NT2/D1 (cell line): Measurements from ENCODE around the gene ZNRF2.

ENCODE experiments used
- DNase-seq: peaks from one replicate; pipeline ENCODE4 v3.0.0-alpha.2; 2011; ENCODE audit warnings: low read depth, low spot score
- H3K27me3 ChIP-seq: 2 replicates; pipeline ENCODE4 v1.6.0; 2011; ENCODE audit warnings: mild to moderate bottlenecking; ENCODE audit not compliant: insufficient read length, insufficient read depth
- H3K36me3 ChIP-seq: 2 replicates; pipeline ENCODE4 v1.6.1; 2011; ENCODE audit warnings: mild to moderate bottlenecking, low read length, mixed read lengths; ENCODE audit not compliant: insufficient read depth, insufficient read length
- H3K4me1 ChIP-seq: 2 replicates; pipeline ENCODE4 v1.5.1; 2011; ENCODE audit not compliant: insufficient read depth, insufficient read length
- H3K4me3 ChIP-seq: 2 replicates; pipeline ENCODE4 v1.5.1; 2011; ENCODE audit warnings: low read depth; ENCODE audit not compliant: insufficient read length
- H3K9ac ChIP-seq: 2 replicates; pipeline ENCODE4 v1.6.0; 2011; ENCODE audit warnings: low read depth; ENCODE audit not compliant: insufficient read length
- H3K9me3 ChIP-seq: 2 replicates; pipeline ENCODE4 v1.5.1; 2011; ENCODE audit warnings: mild to moderate bottlenecking, low read length; ENCODE audit not compliant: insufficient read depth
- SUZ12 ChIP-seq: IDR thresholded peaks from 2 replicates; pipeline ENCODE4 v1.6.1; 2011; ENCODE audit not compliant: insufficient read length, insufficient read depth; ENCODE audit errors: extremely low read depth
- YY1 ChIP-seq: IDR thresholded peaks from 2 replicates; pipeline ENCODE4 v1.6.1; 2011; ENCODE audit not compliant: insufficient read length, insufficient read depth
- ZNF274 ChIP-seq: IDR thresholded peaks from 2 replicates; pipeline ENCODE4 v1.6.1; 2011; ENCODE audit warnings: mild to moderate bottlenecking, low read depth, low read length

The ZNRF2 gene

DNA sequence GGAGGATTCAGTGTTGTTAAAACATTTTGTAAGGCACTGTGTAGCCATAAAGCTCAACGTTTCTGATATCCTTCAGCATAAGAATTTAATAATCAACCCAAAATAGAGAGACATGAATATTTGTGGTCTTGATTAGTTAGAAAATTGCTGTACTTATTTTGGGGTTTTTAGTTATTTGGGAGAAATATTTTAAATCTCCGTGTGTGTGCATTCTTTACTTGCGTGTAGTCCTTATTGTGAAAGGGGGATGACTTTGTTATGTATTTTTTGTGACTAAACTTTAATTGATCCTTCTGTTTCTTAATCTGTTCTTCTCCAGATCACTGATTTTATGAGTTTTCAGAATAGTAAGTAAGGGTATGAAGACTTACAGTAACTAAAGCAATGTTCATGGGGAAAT is 81.2 kb downstream of the ZNRF2 start:
- Histone ChIP-seq H3K4me1 (no peaks in the 10 kb centered on the region), H3K4me3 (no peak overlapping the region), H3K36me3 (no peaks in the 10 kb centered on the region), H3K9me3 (no peaks in the 10 kb centered on the region), H3K27me3 (no peaks in the 10 kb centered on the region), H3K9ac (no peak overlapping the region)
- TF ChIP-seq YY1 (no peak), SUZ12 (no peak), ZNF274 (no peak)
- no peak for DNase-seq

DNA sequence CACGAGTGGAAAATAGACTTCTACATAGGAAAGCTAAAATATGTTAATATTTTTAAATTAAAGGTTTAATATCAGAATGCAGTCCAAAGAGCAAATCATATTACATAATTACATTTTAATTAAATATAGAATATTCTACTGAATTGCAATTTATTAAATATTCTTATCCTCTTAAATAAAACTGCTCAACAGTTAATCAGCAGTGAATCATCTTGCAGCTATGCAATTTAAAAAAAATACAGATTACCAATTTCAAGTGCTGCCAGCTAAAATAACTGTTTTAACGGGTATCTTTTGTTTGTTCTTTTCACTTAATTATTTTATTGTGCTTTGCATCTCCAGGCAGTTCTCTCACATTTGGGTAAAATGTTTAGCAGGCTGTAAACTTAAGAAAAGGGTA is 82.2 kb downstream of the ZNRF2 start:
- Histone ChIP-seq H3K27me3 (no peaks in the 10 kb centered on the region), H3K4me1 (no peaks in the 10 kb centered on the region), H3K9ac (no peak overlapping the region), H3K9me3 (no peaks in the 10 kb centered on the region), H3K4me3 (no peak overlapping the region), H3K36me3 (peaks cover 3% of the 10 kb centered on the region)
- no peak for DNase-seq
- no peak for TF ChIP-seq SUZ12
- no peak for TF ChIP-seq YY1
- no peak for TF ChIP-seq ZNF274

DNA sequence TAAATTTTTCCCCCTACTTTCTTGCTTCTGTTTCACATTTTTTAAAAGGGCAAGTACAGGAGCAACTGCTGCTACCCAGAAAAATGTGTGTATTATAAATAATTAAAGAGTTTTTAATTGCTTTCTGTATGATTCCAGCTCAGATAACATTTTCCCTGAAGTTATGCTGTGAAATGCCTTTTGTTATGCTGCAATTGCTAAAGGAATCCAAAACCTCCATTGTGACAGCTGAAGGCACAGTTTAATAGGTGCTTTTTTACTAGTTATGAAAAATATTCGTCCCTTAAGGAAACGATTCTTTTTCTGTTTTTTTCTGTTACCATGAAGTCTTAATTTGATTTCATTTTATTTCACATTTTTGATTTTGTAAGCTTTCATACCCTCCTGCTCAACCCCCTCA is 83.2 kb downstream of the ZNRF2 start:
- TF ChIP-seq YY1 = no peak
- no peak for TF ChIP-seq SUZ12
- no peak for TF ChIP-seq ZNF274
- H3K4me1 ChIP-seq = no peaks in the 10 kb centered on the region
- no peaks in the 10 kb centered on the region for H3K9me3 ChIP-seq
- H3K9ac ChIP-seq = no peak overlapping the region
- peaks cover 9% of the 10 kb centered on the region for H3K36me3 ChIP-seq
- no peak overlapping the region for H3K4me3 ChIP-seq
- no peaks in the 10 kb centered on the region for H3K27me3 ChIP-seq
- no peak for DNase-seq

DNA sequence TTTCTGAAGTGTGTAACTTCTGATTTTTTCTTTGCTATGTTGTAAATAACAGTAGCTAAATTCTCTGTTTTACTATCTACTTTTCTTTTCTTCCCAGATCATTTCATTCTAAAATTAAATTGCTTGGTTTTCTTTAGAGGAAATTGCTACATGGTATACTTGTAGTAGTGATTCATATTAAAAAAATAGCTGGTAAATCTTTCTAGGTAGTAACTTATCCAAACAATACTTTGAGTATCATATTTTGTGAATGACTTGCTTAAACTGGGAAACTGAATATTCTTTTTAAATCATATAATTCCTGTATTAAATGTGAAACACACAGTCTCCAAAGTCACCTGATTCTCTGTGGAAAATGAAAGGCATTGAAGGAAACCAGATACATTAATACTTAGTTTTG is 85.5 kb downstream of the ZNRF2 start:
- no peaks in the 10 kb centered on the region for H3K9me3 ChIP-seq
- no peak overlapping the region for H3K4me3 ChIP-seq
- DNase-seq = no peak
- peaks cover 9% of the 10 kb centered on the region for H3K36me3 ChIP-seq
- no peak overlapping the region for H3K9ac ChIP-seq
- no peak for TF ChIP-seq YY1
- TF ChIP-seq SUZ12 = no peak
- no peak for TF ChIP-seq ZNF274
- no peaks in the 10 kb centered on the region for H3K27me3 ChIP-seq
- H3K4me1 ChIP-seq = no peaks in the 10 kb centered on the region

DNA sequence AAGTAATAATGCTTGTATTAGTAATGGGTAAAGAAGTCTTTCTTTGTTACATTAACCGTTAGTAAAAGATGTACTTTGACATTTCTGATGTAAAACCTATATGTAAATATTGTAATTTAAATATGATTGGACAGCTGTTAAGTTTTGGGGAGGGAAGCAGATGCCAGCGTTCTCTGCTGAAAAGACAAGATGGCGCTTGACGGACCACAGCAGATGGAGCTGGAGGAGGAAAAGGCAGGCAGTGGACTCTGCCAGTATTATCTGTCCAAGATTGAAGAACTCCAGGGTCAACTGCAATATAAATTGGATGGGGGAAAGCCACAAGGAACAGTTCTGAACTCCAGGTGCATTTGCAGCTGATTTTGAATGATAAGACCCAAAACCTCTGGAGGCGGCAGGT is 86.9 kb downstream of the ZNRF2 start:
- Histone ChIP-seq H3K27me3 (no peaks in the 10 kb centered on the region), H3K36me3 (peaks cover 9% of the 10 kb centered on the region), H3K9ac (no peak overlapping the region), H3K4me1 (no peaks in the 10 kb centered on the region), H3K4me3 (no peak overlapping the region), H3K9me3 (no peaks in the 10 kb centered on the region)
- TF ChIP-seq YY1 (no peak), SUZ12 (no peak), ZNF274 (no peak)
- DNase-seq = no peak

DNA sequence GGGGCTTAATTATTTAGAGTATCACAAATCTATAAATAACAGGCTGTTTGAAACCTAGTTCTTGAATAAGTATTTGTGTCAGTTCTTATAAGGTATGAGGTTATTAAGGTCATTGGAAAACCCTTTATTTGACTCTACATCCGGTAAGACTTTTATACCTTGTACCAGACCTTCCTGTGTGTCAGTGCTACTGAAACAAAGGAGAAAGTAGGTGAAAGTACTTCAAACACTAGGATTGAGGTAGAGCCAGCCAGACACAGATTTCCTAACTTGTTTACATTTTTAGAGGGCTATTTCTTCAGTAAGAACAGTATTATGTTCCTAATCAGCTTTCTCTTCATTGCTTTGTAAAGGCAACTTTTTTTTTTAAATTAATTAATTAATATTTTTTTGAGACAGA is 93.9 kb downstream of the ZNRF2 start:
- DNase-seq = no peak
- H3K9me3 ChIP-seq = no peaks in the 10 kb centered on the region
- no peaks in the 10 kb centered on the region for H3K27me3 ChIP-seq
- H3K36me3 ChIP-seq = no peaks in the 10 kb centered on the region
- no peak overlapping the region for H3K4me3 ChIP-seq
- no peak overlapping the region for H3K9ac ChIP-seq
- H3K4me1 ChIP-seq = no peaks in the 10 kb centered on the region
- TF ChIP-seq YY1 = no peak
- no peak for TF ChIP-seq ZNF274
- TF ChIP-seq SUZ12 = no peak

DNA sequence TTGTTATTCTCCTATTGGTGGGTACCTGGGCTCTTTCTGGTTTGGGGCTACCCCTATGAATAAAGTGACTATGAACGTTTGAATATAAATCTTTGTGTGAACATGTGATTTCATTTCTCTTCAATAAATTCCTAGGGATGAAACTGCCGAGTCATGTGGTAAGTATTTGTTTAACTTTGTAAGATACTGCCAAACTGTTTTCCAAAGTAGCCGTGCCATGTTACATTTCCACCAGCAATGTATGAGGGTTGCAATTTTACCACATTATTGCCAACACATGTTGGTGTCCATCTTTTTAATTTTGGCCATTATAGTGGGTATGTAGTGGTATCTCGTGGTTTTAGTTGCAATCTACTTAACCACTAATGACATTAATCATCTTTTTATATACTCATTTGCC is 94.7 kb downstream of the ZNRF2 start:
- no peak for DNase-seq
- Histone ChIP-seq H3K27me3 (no peaks in the 10 kb centered on the region), H3K9ac (no peak overlapping the region), H3K4me3 (no peak overlapping the region), H3K9me3 (no peaks in the 10 kb centered on the region), H3K36me3 (no peaks in the 10 kb centered on the region), H3K4me1 (no peaks in the 10 kb centered on the region)
- TF ChIP-seq SUZ12 (no peak), ZNF274 (no peak), YY1 (no peak)

DNA sequence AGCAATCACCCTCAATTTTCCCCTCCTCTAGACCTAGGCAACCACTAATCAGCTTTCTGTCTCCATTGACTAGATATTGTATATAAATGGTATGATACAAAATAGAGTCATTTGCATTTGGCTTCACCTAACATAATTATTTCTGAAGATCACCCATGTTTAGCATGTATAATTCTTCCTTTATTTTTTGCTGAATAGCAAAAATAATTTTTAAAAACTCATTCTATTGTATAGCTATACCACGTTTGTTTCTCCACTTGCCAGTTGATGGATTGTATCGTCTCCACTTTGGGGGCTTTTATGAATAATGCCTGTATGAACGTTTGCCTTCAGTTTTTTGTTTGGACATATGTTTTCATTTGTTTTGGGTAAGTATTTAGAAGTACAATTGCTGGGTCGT is 95.3 kb downstream of the ZNRF2 start:
- H3K4me3 ChIP-seq = no peak overlapping the region
- no peaks in the 10 kb centered on the region for H3K4me1 ChIP-seq
- no peak overlapping the region for H3K9ac ChIP-seq
- no peak for DNase-seq
- no peaks in the 10 kb centered on the region for H3K27me3 ChIP-seq
- no peak for TF ChIP-seq ZNF274
- no peaks in the 10 kb centered on the region for H3K36me3 ChIP-seq
- H3K9me3 ChIP-seq = no peaks in the 10 kb centered on the region
